K562 treated with DMSO at 1 percent for 48 hours (cell line): Measurements from ENCODE around the gene SPINK6. TPM values are rescaled to one million over a fixed set of nuclear protein-coding genes. Genes with fewer than 3 reads are reported as not detected.

ENCODE experiments used
- total RNA-seq: library from RNA; unstranded; fragments of 300-600 nt; gene quantifications from 2 replicates; pipeline ENCODE4 v1.2.3, GENCODE V29; 2022; ENCODE audit warnings: low replicate concordance; ENCODE audit errors: extremely low read depth

Gene SPINK6, protein sequence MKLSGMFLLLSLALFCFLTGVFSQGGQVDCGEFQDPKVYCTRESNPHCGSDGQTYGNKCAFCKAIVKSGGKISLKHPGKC
- total RNA-seq, result not detected in 2 replicates

DNA sequence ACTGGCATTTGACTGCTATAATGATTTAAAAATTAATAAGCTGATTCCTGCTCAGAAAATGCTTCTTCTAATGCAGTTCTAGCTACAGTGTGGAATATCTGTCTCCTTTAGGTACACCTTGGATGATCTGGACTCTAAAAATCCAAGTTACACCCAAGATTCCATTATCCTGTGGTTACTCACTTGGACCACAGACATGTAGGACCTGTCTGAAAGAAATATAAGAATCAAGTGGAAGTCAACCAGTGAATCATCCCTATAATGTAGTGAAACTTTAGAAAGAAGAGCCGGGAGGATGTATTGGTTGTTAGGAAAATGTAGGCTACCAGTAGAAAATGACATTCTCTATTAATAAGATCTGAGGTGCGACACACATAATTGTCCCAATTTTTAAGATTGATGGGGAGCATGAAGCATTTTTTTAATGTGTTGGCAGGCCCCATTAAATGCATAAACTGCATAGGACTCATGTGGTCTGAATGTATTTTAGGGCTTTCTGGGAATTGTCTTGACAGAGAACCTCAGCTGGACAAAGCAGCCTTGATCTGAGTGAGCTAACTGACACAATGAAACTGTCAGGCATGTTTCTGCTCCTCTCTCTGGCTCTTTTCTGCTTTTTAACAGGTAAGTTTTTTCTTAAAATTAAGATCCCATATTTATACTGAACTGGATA is at the start of gene SPINK6:
Gene SPINK6, plus strand, starts transcription at position 512 of the 673 bp plus-strand sequence. Its CDS starts 55 bp downstream, at position 567.

DNA sequence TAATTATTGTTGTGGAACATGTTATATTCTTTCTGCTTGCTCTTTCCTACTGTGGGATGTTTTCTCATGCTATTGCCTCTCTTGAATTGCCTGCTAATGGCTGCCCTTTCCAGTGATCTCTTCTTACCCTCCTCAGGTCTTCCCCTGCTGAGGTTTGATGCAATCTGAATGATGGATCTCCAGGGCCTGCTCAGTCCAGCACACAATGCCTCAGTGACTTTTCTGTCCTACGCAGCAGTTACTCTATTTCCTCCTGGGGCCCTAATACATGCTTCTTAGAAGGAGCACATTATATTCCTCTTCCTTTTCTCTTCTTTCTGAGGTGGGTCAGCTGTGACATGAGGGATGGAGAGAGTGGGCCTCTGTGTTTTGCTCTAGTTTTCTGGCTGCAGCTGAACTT is 34.6 kb upstream of the SPINK6 start, which contains the start of gene SPINK14:
Gene SPINK14, plus strand, starts transcription at position 301 of the 400 bp plus-strand sequence. CDS start 1,187 bp downstream, outside the sequence.

DNA sequence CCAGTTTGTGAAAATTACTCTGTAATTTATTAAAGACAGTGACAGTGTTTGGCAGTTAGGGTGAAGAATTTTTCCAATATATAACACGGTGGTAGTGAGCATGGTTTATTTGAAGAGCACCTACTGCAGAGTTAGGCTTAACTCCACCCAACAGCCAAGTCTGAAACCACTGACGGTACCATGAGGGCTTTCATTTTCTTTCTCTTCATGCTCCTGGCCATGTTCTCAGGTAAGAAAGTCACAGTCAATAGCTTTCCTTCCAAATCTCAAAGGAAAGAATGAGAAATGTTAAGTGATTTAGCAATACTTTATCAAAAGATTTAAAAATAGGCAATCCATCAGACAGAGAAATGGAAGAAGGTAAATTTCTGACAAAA is 35.6 kb downstream of the SPINK6 start, which contains the start of gene MARCOL:
Gene MARCOL, plus strand, starts transcription at position 108 of the 377 bp plus-strand sequence. Its CDS starts 73 bp downstream, at position 181.

Other genes with a start within 250 kb of the SPINK6 start
- not detected in 2 replicates for gene SPINK5, start 139.1 kb upstream of the SPINK6 start, total RNA-seq
- not detected in 2 replicates for gene SPINK14, start 34.5 kb upstream of the SPINK6 start, total RNA-seq
- not detected in 2 replicates for gene MARCOL, start 35.5 kb downstream of the SPINK6 start, total RNA-seq
- not detected in 2 replicates for gene SPINK13, start 65.8 kb downstream of the SPINK6 start, total RNA-seq
- not detected in 2 replicates for gene SPINK7, start 109.4 kb downstream of the SPINK6 start, total RNA-seq
- not detected in 2 replicates for gene SPINK9, start 132.5 kb downstream of the SPINK6 start, total RNA-seq
- gene FBXO38, start 180.9 kb downstream of the SPINK6 start, total RNA-seq, result not detected in 2 replicates